ENCODE results near the gene EIF5A. TPM values are rescaled to one million over a fixed set of nuclear protein-coding genes. Genes with fewer than 3 reads are reported as not detected.

Gene EIF5A
- polyA plus RNA-seq, 2 of the 4 experiments (the other 2 are of a cell fraction): 969 to 1,918 TPM

GRCh38 chr17:7318121-7318860 is 10.9 kb downstream of the EIF5A start:
- Histone ChIP-seq H3K27ac (no peak overlapping the region), H3K4me3 (no peak overlapping the region), H3K4me1 (peaks cover 16% of the 10 kb centered on the region; the same call in 2 of the 3 replicates), H3K4me2 (no peak overlapping the region), H3K9me3 (no peaks in the 10 kb centered on the region)
- no peak for DNase-seq (ENCODE audit: low read depth in 1 of 2, low spot score in 1 of 2)
- TF ChIP-seq RARB (CRISPR knock-in tag; IDR thresholded peaks at IDR 0.05): no peak
- no peak for TF ChIP-seq ZSCAN20 (CRISPR knock-in tag; IDR thresholded peaks at IDR 0.05)
- no peak for TF ChIP-seq POLR2AphosphoS2 (conservative IDR thresholded peaks at IDR 0.05; ENCODE audit: low read length)
- TF ChIP-seq E2F6 (IDR thresholded peaks at IDR 0.05; ENCODE audit: borderline replicate concordance, low read depth): no peak
- no peak for TF ChIP-seq HOXB5 (CRISPR knock-in tag; IDR thresholded peaks at IDR 0.05)
- no peak for TF ChIP-seq HMGXB4 (CRISPR knock-in tag; IDR thresholded peaks at IDR 0.05; ENCODE audit: borderline replicate concordance)
- no peak for TF ChIP-seq HEYL (CRISPR knock-in tag; IDR thresholded peaks at IDR 0.05)
- no peak for TF ChIP-seq CBX8 (IDR thresholded peaks at IDR 0.05)
- no peak for TF ChIP-seq EP300 (IDR thresholded peaks at IDR 0.05)
- no peak for TF ChIP-seq CTCF (IDR thresholded peaks at IDR 0.05)
- FAIRE-seq: no peak
- ATAC-seq: no peak
- ChIA-PET CTCF (interaction anchor here (0.6 to 6.1 kb wide), 11 partner anchors 8 to 273 kb away, joined by 3 to 58 read pairs (median 5); partner anchors contain the start of gene NEURL4), POLR2A (interaction anchor here (0.6 to 1.5 kb wide), 2 partner anchors 9 to 11 kb away, joined by 3 to 4 read pairs; partner anchors contain the start of gene NEURL4)
- 93% methylated on average over 13 of the region's 13 CpGs for WGBS (ENCODE audit: missing lambda C conversion rate)

- DNase-seq (ENCODE audit: low read depth in 1 of 2, low spot score in 1 of 2): no peak
- WGBS (ENCODE audit: missing lambda C conversion rate): 96% methylated on average over 15 of the region's 15 CpGs
- CTCF ChIA-PET: interaction anchor here (0.7 to 23.9 kb wide), 8 partner anchors 11 to 239 kb away, joined by 3 to 433 read pairs (median 4); partner anchors contain the start of genes ACAP1 and TMEM95
- POLR2A ChIA-PET: interaction anchor here (1.3 kb wide), 1 partner anchor 8 kb away, joined by 5 read pairs; no protein-coding TSS in a partner anchor
- FAIRE-seq: no peak
- Histone ChIP-seq H3K9me3 (no peaks in the 10 kb centered on the region), H3K4me1 (no peaks in the 10 kb centered on the region), H3K4me2 (no peak overlapping the region), H3K4me3 (no peak overlapping the region), H3K27ac (no peak overlapping the region)
- ATAC-seq: no peak
- no peak for TF ChIP-seq CHD4 (IDR thresholded peaks at IDR 0.05; ENCODE audit: borderline replicate concordance)
- TF ChIP-seq NR3C1 (IDR thresholded peaks at IDR 0.05): no peak
- TF ChIP-seq HMGXB4 (CRISPR knock-in tag; IDR thresholded peaks at IDR 0.05; ENCODE audit: borderline replicate concordance): no peak
- no peak for TF ChIP-seq KDM5A (IDR thresholded peaks at IDR 0.05)
- no peak for TF ChIP-seq ELK1 (IDR thresholded peaks at IDR 0.05; ENCODE audit: low read depth, low read length)
- no peak for TF ChIP-seq KDM1A (IDR thresholded peaks at IDR 0.05; ENCODE audit: low read depth)
- no peak for TF ChIP-seq FOSB (CRISPR knock-in tag; IDR thresholded peaks at IDR 0.05)
- TF ChIP-seq ZFP36 (IDR thresholded peaks at IDR 0.05; ENCODE audit: borderline replicate concordance, partially characterized antibody): no peak
- TF ChIP-seq ATOH8 (CRISPR knock-in tag; IDR thresholded peaks at IDR 0.05; ENCODE audit: low read depth): no peak
- no peak for TF ChIP-seq REST (IDR thresholded peaks at IDR 0.05)
- no peak for TF ChIP-seq HOXA7 (CRISPR knock-in tag; IDR thresholded peaks at IDR 0.05)
- no peak for TF ChIP-seq CEBPB (IDR thresholded peaks at IDR 0.05)
- TF ChIP-seq HEYL (CRISPR knock-in tag; IDR thresholded peaks at IDR 0.05): no peak
- no peak for TF ChIP-seq ZSCAN20 (CRISPR knock-in tag; IDR thresholded peaks at IDR 0.05)
- no peak for TF ChIP-seq HDAC2 (IDR thresholded peaks at IDR 0.05)
Observed at GRCh38 chr17:7321466-7321865, 14.0 kb downstream of the EIF5A start.

Data from A549 (cell line).